ENCODE results near the gene ACVR1B. TPM values are rescaled to one million over a fixed set of nuclear protein-coding genes. Genes with fewer than 3 reads are reported as not detected.
"Not testable (repeated sequence)": the region's sequence is repeated elsewhere in the genome, so short reads cannot be mapped to it uniquely, and the experiment has no call there.

ACVR1B gene
- total RNA-seq, 1 donor from 2014 or later = 2.4 TPM

GRCh38 chr12:51971679-51972421 lies 20.4 kb downstream of the ACVR1B start:
- H3K27me3 Mint-ChIP-seq (ENCODE audit: low read depth) = peaks cover 47% of the 10 kb centered on the region
- peaks cover 65% of the 10 kb centered on the region for H3K4me1 Mint-ChIP-seq (ENCODE audit: low read depth)
- peak overlapping the region; percentile 59 for H3K27ac Mint-ChIP-seq
- peak overlapping the region; percentile 70 for H3K4me3 Mint-ChIP-seq (ENCODE audit: low read depth)
- H3K9me3 Mint-ChIP-seq = no peaks in the 10 kb centered on the region
- DNase-seq (ENCODE audit: low spot score) = no peak
- intact Hi-C loops (cut with micrococcal nuclease) = loop anchor here (1.0 to 5.0 kb wide), 5 partner anchors 21 to 603 kb away; partner anchors contain the start of gene ACVR1B
- peaks cover 6% of the 10 kb centered on the region for H3K36me3 Mint-ChIP-seq (ENCODE audit: low read depth)

GRCh38 chr12:51972422-51972812 lies 20.9 kb downstream of the ACVR1B start:
- Mint-ChIP-seq H3K4me1 (ENCODE audit: low read depth) (peaks cover 67% of the 10 kb centered on the region), H3K36me3 (ENCODE audit: low read depth) (peaks cover 7% of the 10 kb centered on the region), H3K4me3 (ENCODE audit: low read depth) (peak overlapping the region; percentile 3), H3K27me3 (ENCODE audit: low read depth) (peaks cover 49% of the 10 kb centered on the region), H3K9me3 (no peaks in the 10 kb centered on the region), H3K27ac (no peak overlapping the region)
- intact Hi-C loops (cut with micrococcal nuclease) = loop anchor here (1.0 to 5.0 kb wide), 4 partner anchors 46 to 603 kb away; no protein-coding TSS in a partner anchor
- no peak for DNase-seq (ENCODE audit: low spot score)

GRCh38 chr12:51972849-51973273 lies 21.4 kb downstream of the ACVR1B start:
- no peaks in the 10 kb centered on the region for H3K9me3 Mint-ChIP-seq
- H3K4me1 Mint-ChIP-seq (ENCODE audit: low read depth) = peaks cover 67% of the 10 kb centered on the region
- H3K36me3 Mint-ChIP-seq (ENCODE audit: low read depth) = peaks cover 7% of the 10 kb centered on the region
- peak overlapping the region; percentile 37 for H3K27ac Mint-ChIP-seq
- intact Hi-C loops (cut with micrococcal nuclease) = loop anchor here (1.0 to 5.0 kb wide), 4 partner anchors 46 to 604 kb away; no protein-coding TSS in a partner anchor
- H3K27me3 Mint-ChIP-seq (ENCODE audit: low read depth) = peaks cover 48% of the 10 kb centered on the region
- peak overlapping the region; percentile 19 for H3K4me3 Mint-ChIP-seq (ENCODE audit: low read depth)
- peak; percentile 52 for DNase-seq (ENCODE audit: low spot score)

- Mint-ChIP-seq H3K4me3 (ENCODE audit: low read depth) (no peak overlapping the region), H3K27me3 (ENCODE audit: low read depth) (peaks cover 46% of the 10 kb centered on the region), H3K4me1 (ENCODE audit: low read depth) (peaks cover 67% of the 10 kb centered on the region), H3K9me3 (no peaks in the 10 kb centered on the region), H3K27ac (no peak overlapping the region), H3K36me3 (ENCODE audit: low read depth) (peaks cover 7% of the 10 kb centered on the region)
- intact Hi-C loops (cut with micrococcal nuclease) = loop anchor here (2.0 to 5.0 kb wide), 3 partner anchors 47 to 146 kb away; no protein-coding TSS in a partner anchor
- DNase-seq (ENCODE audit: low spot score) = no peak
These were observed 22.1 kb downstream of the ACVR1B start for GRCh38 chr12:51973560-51973959.

- Mint-ChIP-seq H3K27me3 (ENCODE audit: low read depth) (peaks cover 41% of the 10 kb centered on the region), H3K4me1 (ENCODE audit: low read depth) (peaks cover 67% of the 10 kb centered on the region), H3K4me3 (ENCODE audit: low read depth) (no peak overlapping the region), H3K9me3 (no peaks in the 10 kb centered on the region), H3K27ac (no peak overlapping the region), H3K36me3 (ENCODE audit: low read depth) (peaks cover 7% of the 10 kb centered on the region)
- DNase-seq (ENCODE audit: low spot score) = no peak
- intact Hi-C loops (cut with micrococcal nuclease) = loop anchor here (5.0 kb wide), 2 partner anchors 48 to 147 kb away; no protein-coding TSS in a partner anchor
These were observed 23.1 kb downstream of the ACVR1B start for GRCh38 chr12:51974646-51975045.

GRCh38 chr12:51975196-51975595 lies 23.7 kb downstream of the ACVR1B start:
- DNase-seq (ENCODE audit: low spot score) = no peak
- Mint-ChIP-seq H3K36me3 (ENCODE audit: low read depth) (peaks cover 7% of the 10 kb centered on the region), H3K27ac (no peak overlapping the region), H3K27me3 (ENCODE audit: low read depth) (peaks cover 36% of the 10 kb centered on the region), H3K9me3 (no peaks in the 10 kb centered on the region), H3K4me3 (ENCODE audit: low read depth) (no peak overlapping the region), H3K4me1 (ENCODE audit: low read depth) (peaks cover 65% of the 10 kb centered on the region)
- intact Hi-C loops (cut with micrococcal nuclease) = no loop called here

- intact Hi-C loops (cut with micrococcal nuclease) = no loop called here
- no peak overlapping the region for H3K4me3 Mint-ChIP-seq (ENCODE audit: low read depth)
- H3K27me3 Mint-ChIP-seq (ENCODE audit: low read depth) = peaks cover 36% of the 10 kb centered on the region
- H3K27ac Mint-ChIP-seq = no peak overlapping the region
- peaks cover 7% of the 10 kb centered on the region for H3K36me3 Mint-ChIP-seq (ENCODE audit: low read depth)
- peaks cover 62% of the 10 kb centered on the region for H3K4me1 Mint-ChIP-seq (ENCODE audit: low read depth)
- DNase-seq (ENCODE audit: low spot score) = no peak
- H3K9me3 Mint-ChIP-seq = no peaks in the 10 kb centered on the region
These were observed 25.1 kb downstream of the ACVR1B start for GRCh38 chr12:51976376-51977160.

- Mint-ChIP-seq H3K9me3 (no peaks in the 10 kb centered on the region), H3K27ac (no peak overlapping the region), H3K4me3 (ENCODE audit: low read depth) (no peak overlapping the region), H3K4me1 (ENCODE audit: low read depth) (peaks cover 56% of the 10 kb centered on the region), H3K27me3 (ENCODE audit: low read depth) (peaks cover 39% of the 10 kb centered on the region), H3K36me3 (ENCODE audit: low read depth) (peaks cover 7% of the 10 kb centered on the region)
- intact Hi-C loops (cut with micrococcal nuclease) = no loop called here
- DNase-seq (ENCODE audit: low spot score) = no peak
These were observed 25.8 kb downstream of the ACVR1B start for GRCh38 chr12:51977320-51977753.

- H3K9me3 Mint-ChIP-seq; H3K4me3 Mint-ChIP-seq (ENCODE audit: low read depth); intact Hi-C loops (cut with micrococcal nuclease); H3K36me3 Mint-ChIP-seq (ENCODE audit: low read depth); H3K27ac Mint-ChIP-seq; DNase-seq (ENCODE audit: low spot score): not testable (repeated sequence)
- Mint-ChIP-seq H3K27me3 (ENCODE audit: low read depth) (peaks cover 34% of the 10 kb centered on the region), H3K4me1 (ENCODE audit: low read depth) (peaks cover 37% of the 10 kb centered on the region)
These were observed 27.8 kb downstream of the ACVR1B start for GRCh38 chr12:51979306-51979705.

GRCh38 chr12:51980051-51980808 lies 28.7 kb downstream of the ACVR1B start:
- H3K27ac Mint-ChIP-seq = no peak overlapping the region
- intact Hi-C loops (cut with micrococcal nuclease) = loop anchor here (1.0 to 2.0 kb wide), 2 partner anchors 29 to 54 kb away; partner anchors contain the start of gene ACVR1B
- peak; percentile 54 for DNase-seq (ENCODE audit: low spot score)
- no peak overlapping the region for H3K4me3 Mint-ChIP-seq (ENCODE audit: low read depth)
- H3K36me3 Mint-ChIP-seq (ENCODE audit: low read depth) = peaks cover 7% of the 10 kb centered on the region
- H3K9me3 Mint-ChIP-seq = no peaks in the 10 kb centered on the region
- H3K4me1 Mint-ChIP-seq (ENCODE audit: low read depth) = peaks cover 28% of the 10 kb centered on the region
- H3K27me3 Mint-ChIP-seq (ENCODE audit: low read depth) = peaks cover 32% of the 10 kb centered on the region

- Mint-ChIP-seq H3K4me1 (ENCODE audit: low read depth) (peaks cover 22% of the 10 kb centered on the region), H3K4me3 (ENCODE audit: low read depth) (no peak overlapping the region), H3K9me3 (no peaks in the 10 kb centered on the region), H3K36me3 (ENCODE audit: low read depth) (peaks cover 7% of the 10 kb centered on the region), H3K27ac (peak overlapping the region; percentile 44), H3K27me3 (ENCODE audit: low read depth) (peaks cover 28% of the 10 kb centered on the region)
- intact Hi-C loops (cut with micrococcal nuclease) = loop anchor here (1.0 to 2.0 kb wide), 2 partner anchors 30 to 54 kb away; partner anchors contain the start of gene ACVR1B
- no peak for DNase-seq (ENCODE audit: low spot score)
These were observed 29.3 kb downstream of the ACVR1B start for GRCh38 chr12:51980809-51981127.

GRCh38 chr12:51984657-51985056 lies 33.2 kb downstream of the ACVR1B start:
- H3K36me3 Mint-ChIP-seq (ENCODE audit: low read depth) = no peaks in the 10 kb centered on the region
- H3K4me3 Mint-ChIP-seq (ENCODE audit: low read depth) = no peak overlapping the region
- H3K9me3 Mint-ChIP-seq = no peaks in the 10 kb centered on the region
- H3K27ac Mint-ChIP-seq = no peak overlapping the region
- peaks cover 7% of the 10 kb centered on the region for H3K27me3 Mint-ChIP-seq (ENCODE audit: low read depth)
- DNase-seq (ENCODE audit: low spot score) = no peak
- intact Hi-C loops (cut with micrococcal nuclease) = no loop called here
- peaks cover 11% of the 10 kb centered on the region for H3K4me1 Mint-ChIP-seq (ENCODE audit: low read depth)
